SK-N-SH (cell line): ENCODE results near the gene NPHP1.

ENCODE experiments used
- GABPA ChIP-seq: IDR thresholded peaks from 2 replicates; pipeline ENCODE4 v1.4.0; 2012; ENCODE audit warnings: low read depth, mild to moderate bottlenecking
- TAF1 ChIP-seq: IDR thresholded peaks from 2 replicates; pipeline ENCODE4 v1.6.1; 2012; ENCODE audit warnings: low read depth, mild to moderate bottlenecking, low read length, moderate library complexity, borderline replicate concordance

DNA sequence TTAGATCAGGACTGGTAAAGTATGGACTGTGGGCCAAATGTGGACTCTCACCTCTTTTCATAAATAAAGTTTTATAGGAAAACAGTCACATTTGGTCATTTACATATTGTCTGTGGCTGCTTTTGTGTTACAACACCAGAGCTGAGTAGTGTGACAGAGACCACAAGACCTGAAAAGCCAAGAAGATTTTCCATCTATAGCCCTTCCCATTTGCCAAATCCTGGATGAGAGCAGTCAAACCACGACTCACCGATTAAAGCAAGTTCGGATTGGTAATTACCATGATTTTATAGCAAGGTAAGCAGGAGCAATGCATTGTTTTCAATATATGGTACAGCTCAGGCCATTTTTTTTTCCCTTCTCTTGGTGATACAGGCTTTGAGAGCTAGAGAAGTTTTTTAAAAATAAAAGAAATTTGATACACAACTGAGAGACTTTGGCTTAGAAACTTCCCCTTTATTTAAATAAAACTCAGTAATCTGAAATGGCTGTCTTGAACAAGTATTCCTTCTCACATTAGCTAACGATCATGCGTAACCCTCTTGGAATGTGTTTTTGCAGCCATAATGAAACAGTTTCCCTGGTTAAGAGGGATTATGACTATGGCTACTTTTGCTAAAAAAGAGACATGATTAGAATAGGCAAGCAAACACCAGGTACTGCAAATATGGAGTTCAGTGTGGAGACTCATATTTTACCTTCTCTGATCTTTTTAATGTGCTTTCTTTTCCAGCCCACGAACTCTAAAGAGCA lies 79.7 kb downstream of the NPHP1 start:
- TF ChIP-seq GABPA (no peak), TAF1 (no peak)
